ENCODE measurements around the gene MAGI3.
"Not testable (repeated sequence)": the region's sequence is repeated elsewhere in the genome, so short reads cannot be mapped to it uniquely, and the experiment has no call there.

Gene MAGI3

DNA sequence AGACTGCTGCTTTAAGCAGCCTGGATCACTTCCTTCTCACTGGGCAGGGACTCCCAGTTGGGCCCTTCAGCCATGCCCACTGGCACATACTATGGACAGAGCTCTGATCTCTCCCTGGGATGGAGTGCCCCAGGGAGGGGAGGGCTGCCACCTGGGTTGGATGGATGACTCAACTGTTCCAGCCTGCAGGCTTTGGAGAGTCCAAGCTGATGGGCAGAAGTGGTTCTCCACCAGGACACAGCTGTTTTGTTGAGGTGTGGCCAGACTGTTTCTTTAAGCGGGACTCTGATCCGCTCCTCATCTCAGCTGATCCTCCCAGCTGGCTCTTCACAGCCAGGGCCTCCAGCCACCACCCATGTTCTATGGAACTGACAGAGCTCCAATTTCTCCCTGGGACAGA lies 166.9 kb downstream of the MAGI3 start:
- in situ Hi-C loops (cut with MboI; ENCODE audit: low pct_unique_long_range_greater_than_20kb, low sequenced_read_pairs, unreplicated experiment), result no loop called here
- no peak for DNase-seq (ENCODE audit: low spot score)

DNA sequence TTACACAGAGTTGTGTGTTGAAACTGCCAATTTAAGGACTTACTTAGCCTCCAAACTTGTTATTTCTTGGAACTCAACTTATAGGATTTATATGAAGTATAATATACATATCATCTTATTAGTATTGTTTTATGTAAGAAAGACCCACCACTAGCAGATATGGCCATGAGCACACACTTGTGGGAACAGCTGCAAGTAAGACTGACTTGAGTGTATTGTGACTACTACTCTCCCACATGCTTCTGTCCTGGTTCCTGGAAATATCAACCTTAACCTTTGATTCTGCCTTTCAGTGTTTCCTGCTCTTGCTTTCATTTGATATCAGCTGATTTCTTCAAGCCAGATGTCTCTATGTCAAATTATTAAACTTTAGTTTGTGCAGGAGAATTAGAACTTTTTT lies 175.3 kb downstream of the MAGI3 start:
- DNase-seq (ENCODE audit: low spot score), result no peak
- in situ Hi-C loops (cut with MboI; ENCODE audit: low pct_unique_long_range_greater_than_20kb, low sequenced_read_pairs, unreplicated experiment), result no loop called here
- TF ChIP-seq, protein P1, sequence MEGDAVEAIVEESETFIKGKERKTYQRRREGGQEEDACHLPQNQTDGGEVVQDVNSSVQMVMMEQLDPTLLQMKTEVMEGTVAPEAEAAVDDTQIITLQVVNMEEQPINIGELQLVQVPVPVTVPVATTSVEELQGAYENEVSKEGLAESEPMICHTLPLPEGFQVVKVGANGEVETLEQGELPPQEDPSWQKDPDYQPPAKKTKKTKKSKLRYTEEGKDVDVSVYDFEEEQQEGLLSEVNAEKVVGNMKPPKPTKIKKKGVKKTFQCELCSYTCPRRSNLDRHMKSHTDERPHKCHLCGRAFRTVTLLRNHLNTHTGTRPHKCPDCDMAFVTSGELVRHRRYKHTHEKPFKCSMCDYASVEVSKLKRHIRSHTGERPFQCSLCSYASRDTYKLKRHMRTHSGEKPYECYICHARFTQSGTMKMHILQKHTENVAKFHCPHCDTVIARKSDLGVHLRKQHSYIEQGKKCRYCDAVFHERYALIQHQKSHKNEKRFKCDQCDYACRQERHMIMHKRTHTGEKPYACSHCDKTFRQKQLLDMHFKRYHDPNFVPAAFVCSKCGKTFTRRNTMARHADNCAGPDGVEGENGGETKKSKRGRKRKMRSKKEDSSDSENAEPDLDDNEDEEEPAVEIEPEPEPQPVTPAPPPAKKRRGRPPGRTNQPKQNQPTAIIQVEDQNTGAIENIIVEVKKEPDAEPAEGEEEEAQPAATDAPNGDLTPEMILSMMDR (IDR thresholded peaks at IDR 0.05; ENCODE audit: extremely low read depth, insufficient read depth, missing control alignments), result no peak

More for the DNA sequence above, 166.9 kb downstream of the MAGI3 start:
- TF ChIP-seq, protein P1 (IDR thresholded peaks at IDR 0.05; ENCODE audit: extremely low read depth, insufficient read depth, missing control alignments), result no peak

DNA sequence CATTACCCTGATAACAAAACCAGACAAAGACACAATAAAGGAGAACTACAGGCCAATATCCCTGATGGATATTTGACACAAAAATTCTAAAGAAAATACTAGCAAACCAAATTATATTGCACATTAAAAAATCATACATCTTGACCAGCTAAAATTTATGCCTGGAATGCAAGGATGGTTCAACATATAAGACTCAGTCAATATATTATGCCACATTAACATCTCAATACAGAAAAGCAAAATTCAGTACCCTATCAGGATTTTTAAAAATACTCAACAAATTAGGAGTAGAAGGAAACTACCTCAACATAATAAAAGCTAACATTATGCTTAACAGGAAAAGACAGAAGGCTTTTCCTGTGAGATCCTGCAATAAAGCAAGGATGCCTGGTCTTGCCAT lies 177.1 kb downstream of the MAGI3 start:
- in situ Hi-C loops (cut with MboI; ENCODE audit: low pct_unique_long_range_greater_than_20kb, low sequenced_read_pairs, unreplicated experiment), result no loop called here
- no peak for DNase-seq (ENCODE audit: low spot score)
- TF ChIP-seq, protein P1 (IDR thresholded peaks at IDR 0.05; ENCODE audit: extremely low read depth, insufficient read depth, missing control alignments), result no peak

DNA sequence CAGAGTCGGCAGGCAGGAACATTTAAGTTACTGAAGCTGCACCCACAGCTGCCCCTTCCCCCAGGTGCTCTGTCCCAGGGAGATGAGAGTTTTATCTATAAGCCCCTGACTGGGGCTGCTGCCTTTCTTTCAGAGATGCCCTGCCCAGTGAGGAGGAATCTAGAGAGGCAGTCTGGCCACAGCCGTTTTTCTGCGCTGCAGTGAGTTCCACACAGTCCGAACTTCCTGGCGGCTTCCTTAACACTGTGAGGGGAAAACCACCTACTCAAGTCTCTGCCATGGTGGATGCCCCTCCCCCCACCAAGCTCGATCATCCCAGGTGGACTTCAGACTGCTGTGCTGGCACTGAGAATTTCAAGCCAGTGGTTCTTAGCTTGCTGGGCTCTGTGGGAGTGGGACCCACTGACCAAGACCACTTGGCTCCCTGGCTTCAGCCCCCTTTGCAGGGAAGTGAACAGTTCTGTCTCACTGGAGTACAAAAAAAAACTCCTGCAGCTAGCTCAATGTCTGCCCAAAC lies 185.5 kb downstream of the MAGI3 start:
- DNase-seq (ENCODE audit: low spot score); in situ Hi-C loops (cut with MboI; ENCODE audit: low pct_unique_long_range_greater_than_20kb, low sequenced_read_pairs, unreplicated experiment): not testable (repeated sequence)

DNA sequence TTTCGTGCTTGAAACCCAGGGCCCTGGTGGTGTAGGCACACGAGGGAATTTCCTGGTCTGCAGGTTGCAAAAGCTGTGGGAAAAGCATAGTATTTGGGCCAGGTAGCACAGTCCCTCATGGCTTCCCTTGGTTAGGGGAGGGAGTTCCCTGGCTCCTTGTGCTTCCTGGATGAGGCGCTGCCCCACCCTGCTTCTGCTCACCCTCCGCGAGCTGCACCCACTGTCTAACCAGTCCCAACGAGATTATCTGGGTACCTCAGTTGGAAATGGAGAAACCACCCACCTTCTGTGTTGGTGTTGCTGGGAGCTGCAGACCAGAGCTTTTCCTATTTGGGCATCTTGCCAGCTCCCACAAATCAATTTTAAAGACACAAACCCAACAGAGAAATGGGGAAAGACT lies 186.0 kb downstream of the MAGI3 start:
- TF ChIP-seq, protein P1 (IDR thresholded peaks at IDR 0.05; ENCODE audit: extremely low read depth, insufficient read depth, missing control alignments), result no peak
- in situ Hi-C loops (cut with MboI; ENCODE audit: low pct_unique_long_range_greater_than_20kb, low sequenced_read_pairs, unreplicated experiment), result no loop called here
- no peak for DNase-seq (ENCODE audit: low spot score)

DNA sequence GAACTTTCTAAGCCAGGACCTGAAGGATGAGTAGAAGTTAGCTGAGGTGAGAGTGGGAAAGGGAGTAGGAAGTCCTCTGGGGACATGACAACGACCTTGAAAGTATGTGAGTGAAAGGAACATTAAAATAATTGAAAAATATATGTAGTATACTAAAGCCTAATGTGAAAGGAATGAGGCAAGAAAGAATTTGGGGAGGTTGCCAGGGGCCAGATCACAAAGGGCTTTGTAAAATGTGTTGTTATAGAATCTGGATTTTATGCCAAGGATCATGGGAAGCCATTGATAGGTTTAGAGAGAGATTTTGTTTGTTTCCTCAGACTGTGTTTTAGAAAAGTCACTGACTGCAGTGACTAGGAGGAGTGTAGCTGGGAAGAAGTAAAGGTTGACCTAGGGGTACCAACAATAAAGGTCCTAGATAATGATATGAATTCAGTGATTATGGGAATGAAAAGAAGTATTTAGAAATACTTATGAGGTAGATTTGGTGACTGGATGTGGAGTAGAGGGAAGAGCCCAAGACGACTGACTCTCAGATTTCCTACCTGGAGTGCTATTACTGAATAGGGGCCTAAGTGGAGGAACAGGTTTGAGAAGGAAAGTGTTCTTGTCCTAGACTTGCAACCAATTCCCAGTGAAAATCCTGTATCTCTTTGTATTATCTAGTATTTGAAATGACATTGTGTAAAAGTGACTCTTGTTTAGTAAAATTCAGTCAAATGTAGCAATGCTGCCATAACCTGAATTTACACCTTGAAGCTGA lies 189.1 kb downstream of the MAGI3 start:
- TF ChIP-seq, protein P1 (IDR thresholded peaks at IDR 0.05; ENCODE audit: extremely low read depth, insufficient read depth, missing control alignments), result no peak
- no peak for DNase-seq (ENCODE audit: low spot score)
- in situ Hi-C loops (cut with MboI; ENCODE audit: low pct_unique_long_range_greater_than_20kb, low sequenced_read_pairs, unreplicated experiment), result no loop called here

DNA sequence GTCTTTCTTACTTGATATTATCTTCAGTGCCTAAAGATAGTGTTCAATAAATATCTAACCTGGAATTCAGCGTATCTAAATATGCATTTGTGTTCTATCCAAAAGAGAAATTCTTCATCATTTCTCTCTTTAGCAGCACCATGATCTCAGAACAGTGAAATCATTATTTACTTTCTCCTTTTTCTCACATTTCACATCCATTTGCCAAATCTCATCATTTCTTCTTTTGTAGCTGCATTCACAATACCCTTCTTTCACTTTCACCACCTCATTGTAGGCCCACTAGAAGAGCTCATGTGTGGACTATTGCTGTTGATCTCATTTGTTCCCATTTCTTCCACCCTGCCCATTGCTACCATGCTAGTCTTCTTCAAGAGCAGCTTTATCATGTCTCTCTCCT lies 191.0 kb downstream of the MAGI3 start:
- TF ChIP-seq, protein P1 (IDR thresholded peaks at IDR 0.05; ENCODE audit: extremely low read depth, insufficient read depth, missing control alignments), result no peak
- no peak for DNase-seq (ENCODE audit: low spot score)
- in situ Hi-C loops (cut with MboI; ENCODE audit: low pct_unique_long_range_greater_than_20kb, low sequenced_read_pairs, unreplicated experiment), result no loop called here

Data from GM13977 (cell line).